ENCODE measurements around the gene C9orf72.

The C9orf72 gene

DNA sequence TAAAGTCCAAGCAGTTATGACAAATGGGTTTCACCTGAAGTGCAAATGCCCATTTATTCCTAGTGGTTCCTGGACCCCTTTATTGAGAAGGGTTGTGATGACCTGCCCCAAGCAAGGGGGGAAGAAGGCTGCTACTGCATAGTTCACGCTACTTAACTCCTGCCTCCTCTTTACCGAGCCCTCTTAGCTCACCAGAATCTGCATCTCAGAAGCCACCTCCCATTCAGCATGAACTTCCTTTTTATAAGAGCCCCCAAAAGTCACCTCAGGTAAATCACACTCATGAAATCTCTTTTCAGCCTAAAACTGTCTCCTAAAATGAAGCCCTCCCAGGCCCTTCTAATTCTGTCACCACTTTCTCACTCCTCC lies 26.6 kb upstream of the C9orf72 start:
- DNase-seq (ENCODE audit: extremely low spot score): no peak
- POLR2A ChIA-PET: no interaction called here
- TF ChIP-seq SP1 (IDR thresholded peaks at IDR 0.05) (no peak), FOXK2 (IDR thresholded peaks at IDR 0.05) (no peak), NFRKB (IDR thresholded peaks at IDR 0.05) (no peak), SUZ12 (IDR thresholded peaks at IDR 0.05) (no peak), LEF1 (IDR thresholded peaks at IDR 0.05; ENCODE audit: borderline replicate concordance) (no peak), BHLHE40 (IDR thresholded peaks at IDR 0.05; ENCODE audit: borderline replicate concordance) (no peak), ELF4 (IDR thresholded peaks at IDR 0.05) (no peak), ZNF384 (IDR thresholded peaks at IDR 0.05) (no peak), FOXA1 (IDR thresholded peaks at IDR 0.05) (no peak), L3MBTL2 (conservative IDR thresholded peaks at IDR 0.05) (no peak), TARDBP (IDR thresholded peaks at IDR 0.05) (no peak), CTBP1 (IDR thresholded peaks at IDR 0.05; ENCODE audit: borderline replicate concordance) (no peak), FOXM1 (IDR thresholded peaks at IDR 0.05; ENCODE audit: borderline replicate concordance) (no peak), ARNT (IDR thresholded peaks at IDR 0.05) (no peak), HDGF (IDR thresholded peaks at IDR 0.05; ENCODE audit: borderline replicate concordance) (no peak)
- TF ChIP-seq, protein P1, sequence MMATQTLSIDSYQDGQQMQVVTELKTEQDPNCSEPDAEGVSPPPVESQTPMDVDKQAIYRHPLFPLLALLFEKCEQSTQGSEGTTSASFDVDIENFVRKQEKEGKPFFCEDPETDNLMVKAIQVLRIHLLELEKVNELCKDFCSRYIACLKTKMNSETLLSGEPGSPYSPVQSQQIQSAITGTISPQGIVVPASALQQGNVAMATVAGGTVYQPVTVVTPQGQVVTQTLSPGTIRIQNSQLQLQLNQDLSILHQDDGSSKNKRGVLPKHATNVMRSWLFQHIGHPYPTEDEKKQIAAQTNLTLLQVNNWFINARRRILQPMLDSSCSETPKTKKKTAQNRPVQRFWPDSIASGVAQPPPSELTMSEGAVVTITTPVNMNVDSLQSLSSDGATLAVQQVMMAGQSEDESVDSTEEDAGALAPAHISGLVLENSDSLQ (IDR thresholded peaks at IDR 0.05): no peak
- CTCF ChIA-PET: no interaction called here

DNA sequence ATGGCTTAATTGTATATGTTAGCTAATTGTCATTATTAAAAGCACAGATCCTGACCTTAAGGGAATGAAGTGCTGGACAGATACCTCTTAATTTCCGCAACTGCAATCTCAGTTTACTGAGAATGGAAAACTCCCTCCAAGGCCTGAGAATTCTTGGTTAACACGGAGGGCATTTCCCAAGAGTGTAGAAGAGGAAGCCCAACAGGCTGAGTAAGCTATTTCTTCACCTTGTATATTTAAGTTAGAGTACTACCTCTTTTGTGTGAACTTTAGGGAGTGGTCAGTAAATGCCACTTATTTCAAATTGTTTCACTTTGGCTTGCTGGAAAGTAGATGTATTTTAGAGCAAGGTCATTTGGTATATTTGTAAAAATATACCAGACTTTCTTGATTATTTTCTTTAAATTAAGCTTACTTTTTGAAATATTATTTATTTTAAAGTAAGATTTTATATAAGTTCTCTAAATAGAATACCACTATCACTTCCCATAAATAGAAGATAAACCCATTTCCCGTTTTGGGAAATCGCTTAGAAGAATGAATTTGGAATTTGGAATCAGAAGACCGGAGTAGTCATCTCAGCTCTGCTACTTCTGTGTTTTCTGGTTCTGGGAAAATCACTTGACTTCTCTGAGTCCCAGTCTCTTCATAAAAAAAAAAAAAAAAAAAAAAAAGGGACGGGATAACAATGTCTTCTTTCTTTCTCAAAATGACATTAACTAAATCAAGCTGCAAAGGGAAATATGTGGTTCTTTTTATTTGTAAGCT lies 26.0 kb upstream of the C9orf72 start:
- TF ChIP-seq FOXK2 (IDR thresholded peaks at IDR 0.05) (no peak), FOXA1 (IDR thresholded peaks at IDR 0.05) (no peak)
- TF ChIP-seq, protein P1 (IDR thresholded peaks at IDR 0.05): no peak
- CTCF ChIA-PET: no interaction called here
- DNase-seq (ENCODE audit: extremely low spot score): no peak
- POLR2A ChIA-PET: no interaction called here

DNA sequence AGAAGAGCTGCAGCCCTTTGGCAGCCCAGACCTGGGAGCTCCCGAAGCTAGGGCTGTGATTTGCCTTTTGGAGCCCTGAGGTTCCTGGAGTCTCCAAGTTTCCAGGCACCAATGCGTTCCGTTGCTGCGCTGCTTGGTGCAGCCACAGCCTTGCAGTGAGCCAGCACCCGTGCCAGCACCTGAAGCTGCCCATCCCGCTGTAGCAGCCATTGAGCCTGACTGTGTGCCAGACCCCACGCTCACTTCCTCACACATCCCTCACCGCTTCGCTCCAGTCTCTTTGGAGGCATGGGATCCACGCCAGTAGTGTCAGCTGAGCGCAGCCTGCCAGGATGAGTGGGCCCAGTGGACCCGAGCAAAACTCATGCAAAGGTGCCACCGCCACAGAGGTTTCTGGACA lies 22.5 kb upstream of the C9orf72 start:
- CTCF ChIA-PET: no interaction called here
- POLR2A ChIA-PET: no interaction called here
- no peak for DNase-seq (ENCODE audit: extremely low spot score)
- TF ChIP-seq LEF1 (IDR thresholded peaks at IDR 0.05; ENCODE audit: borderline replicate concordance) (no peak), TARDBP (IDR thresholded peaks at IDR 0.05) (no peak)

DNA sequence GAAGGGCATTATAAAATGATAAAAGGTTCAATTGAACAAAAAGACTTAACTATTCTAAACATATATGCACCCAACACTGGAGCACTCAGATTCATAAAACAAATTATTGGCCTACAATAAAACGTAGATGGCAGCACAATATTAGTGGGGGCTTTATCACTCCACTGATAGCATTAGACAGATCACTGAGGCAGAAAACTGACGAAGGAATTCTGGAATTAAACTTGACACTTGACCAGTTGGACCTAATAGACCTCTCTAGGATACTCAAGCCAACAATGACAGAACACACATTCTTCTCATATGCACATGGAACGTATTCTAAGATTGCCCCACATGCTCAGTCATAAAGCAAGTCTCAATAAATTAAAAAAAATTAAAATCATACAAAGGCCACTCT lies 18.4 kb upstream of the C9orf72 start:
- POLR2A ChIA-PET: no interaction called here
- CTCF ChIA-PET: no interaction called here
- TF ChIP-seq L3MBTL2 (conservative IDR thresholded peaks at IDR 0.05) (no peak), HDGF (IDR thresholded peaks at IDR 0.05; ENCODE audit: borderline replicate concordance) (no peak), ARNT (IDR thresholded peaks at IDR 0.05) (no peak), FOXM1 (IDR thresholded peaks at IDR 0.05; ENCODE audit: borderline replicate concordance) (no peak), SUZ12 (IDR thresholded peaks at IDR 0.05) (no peak), BHLHE40 (IDR thresholded peaks at IDR 0.05; ENCODE audit: borderline replicate concordance) (no peak), FOXA1 (IDR thresholded peaks at IDR 0.05) (no peak), NFRKB (IDR thresholded peaks at IDR 0.05) (no peak), ELF4 (IDR thresholded peaks at IDR 0.05) (no peak), CTBP1 (IDR thresholded peaks at IDR 0.05; ENCODE audit: borderline replicate concordance) (no peak), LEF1 (IDR thresholded peaks at IDR 0.05; ENCODE audit: borderline replicate concordance) (no peak), SP1 (IDR thresholded peaks at IDR 0.05) (no peak), ZNF384 (IDR thresholded peaks at IDR 0.05) (no peak), TARDBP (IDR thresholded peaks at IDR 0.05) (no peak), FOXK2 (IDR thresholded peaks at IDR 0.05) (no peak)
- TF ChIP-seq, protein P1 (IDR thresholded peaks at IDR 0.05): no peak
- no peak for DNase-seq (ENCODE audit: extremely low spot score)

DNA sequence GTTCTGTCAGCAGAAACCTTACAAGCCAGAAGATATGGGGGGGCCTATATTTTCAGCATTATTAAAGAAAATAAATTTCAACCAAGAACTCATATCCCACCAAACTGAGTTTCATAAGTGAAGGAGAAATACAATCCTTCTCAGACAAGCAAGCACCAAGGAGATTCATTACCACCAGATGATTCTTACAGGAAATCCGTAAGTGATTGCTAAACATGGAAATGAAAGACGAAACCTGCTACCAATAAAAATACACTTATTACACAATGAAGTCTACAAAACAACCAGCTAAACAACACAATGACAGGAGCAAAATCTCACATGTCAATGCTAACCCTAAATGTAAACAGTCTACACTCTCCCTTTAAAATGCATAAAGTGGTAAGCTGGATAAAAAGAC lies 17.8 kb upstream of the C9orf72 start:
- no peak for DNase-seq (ENCODE audit: extremely low spot score)
- no peak for TF ChIP-seq FOXM1 (IDR thresholded peaks at IDR 0.05; ENCODE audit: borderline replicate concordance)
- TF ChIP-seq L3MBTL2 (conservative IDR thresholded peaks at IDR 0.05): no peak
- TF ChIP-seq SUZ12 (IDR thresholded peaks at IDR 0.05): no peak
- POLR2A ChIA-PET: no interaction called here
- CTCF ChIA-PET: no interaction called here

DNA sequence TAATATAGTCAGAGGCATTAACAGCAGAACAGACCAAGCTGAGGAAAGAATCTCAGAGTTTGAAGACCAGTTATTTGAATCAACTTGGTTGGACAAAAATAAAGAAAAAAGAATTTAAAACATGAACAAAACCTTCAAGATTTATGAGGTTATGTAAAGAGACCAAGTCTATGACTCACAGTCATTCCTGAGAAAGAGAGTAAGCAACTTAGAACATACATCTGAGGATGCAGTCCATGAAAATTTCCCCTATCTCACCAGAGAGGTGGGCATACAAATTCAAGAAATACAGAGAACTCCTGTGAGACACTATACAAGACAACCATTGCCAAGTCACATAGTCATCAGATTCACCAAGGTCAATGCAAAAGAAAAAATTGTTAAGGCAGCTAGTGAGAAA lies 17.4 kb upstream of the C9orf72 start:
- POLR2A ChIA-PET: no interaction called here
- CTCF ChIA-PET: no interaction called here

DNA sequence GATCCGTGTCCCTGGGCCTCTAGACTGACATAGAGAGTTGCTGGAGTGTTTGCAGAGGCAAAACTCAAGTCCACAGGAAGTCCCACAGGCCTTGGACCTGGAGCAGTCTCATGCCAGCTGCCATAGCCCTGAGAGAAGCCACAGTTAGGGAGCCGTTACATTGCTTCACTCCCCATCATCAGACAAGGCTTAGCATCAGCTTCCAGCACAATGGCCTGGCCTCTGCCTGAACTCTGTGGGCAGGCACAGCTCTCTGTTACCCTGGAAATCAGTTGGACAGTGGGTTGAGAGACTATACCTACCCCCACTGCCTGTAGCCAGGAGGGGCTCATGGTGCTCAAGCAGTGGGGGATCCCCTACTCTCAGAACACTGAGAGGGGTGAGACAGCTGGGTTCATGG lies 16.2 kb upstream of the C9orf72 start:
- DNase-seq (ENCODE audit: extremely low spot score): no peak
- POLR2A ChIA-PET: no interaction called here
- CTCF ChIA-PET: no interaction called here
- TF ChIP-seq, protein P1 (IDR thresholded peaks at IDR 0.05): no peak
- TF ChIP-seq FOXM1 (IDR thresholded peaks at IDR 0.05; ENCODE audit: borderline replicate concordance): no peak
- no peak for TF ChIP-seq CTBP1 (IDR thresholded peaks at IDR 0.05; ENCODE audit: borderline replicate concordance)
- TF ChIP-seq L3MBTL2 (conservative IDR thresholded peaks at IDR 0.05): no peak
- TF ChIP-seq LEF1 (IDR thresholded peaks at IDR 0.05; ENCODE audit: borderline replicate concordance): no peak
- no peak for TF ChIP-seq BHLHE40 (IDR thresholded peaks at IDR 0.05; ENCODE audit: borderline replicate concordance)
- no peak for TF ChIP-seq ZNF384 (IDR thresholded peaks at IDR 0.05)
- TF ChIP-seq TARDBP (IDR thresholded peaks at IDR 0.05): no peak
- no peak for TF ChIP-seq NFRKB (IDR thresholded peaks at IDR 0.05)
- no peak for TF ChIP-seq ARNT (IDR thresholded peaks at IDR 0.05)
- TF ChIP-seq SUZ12 (IDR thresholded peaks at IDR 0.05): no peak
- TF ChIP-seq SP1 (IDR thresholded peaks at IDR 0.05): no peak
- TF ChIP-seq FOXA1 (IDR thresholded peaks at IDR 0.05): no peak

More for the DNA sequence above, 17.4 kb upstream of the C9orf72 start:
- TF ChIP-seq ZNF384 (IDR thresholded peaks at IDR 0.05): no peak
- TF ChIP-seq TARDBP (IDR thresholded peaks at IDR 0.05): no peak
- no peak for TF ChIP-seq HDGF (IDR thresholded peaks at IDR 0.05; ENCODE audit: borderline replicate concordance)
- no peak for DNase-seq (ENCODE audit: extremely low spot score)

Data from HEK293T (cell line).